Medulla oblongata (tissue), 1 donor: ENCODE results near the gene MGAT4A.
"Not testable (repeated sequence)": the region's sequence is repeated elsewhere in the genome, so short reads cannot be mapped to it uniquely, and the experiment has no call there.

Experiments used
- DNase-seq: peaks from one replicate; pipeline ENCODE4 v3.0.0-alpha.2; 2015; ENCODE audit errors: extremely low spot score

Gene MGAT4A

GRCh38 chr2:98702858-98703620, 27.9 kb downstream of the MGAT4A start:
- no peak for DNase-seq

GRCh38 chr2:98702127-98702802, 28.7 kb downstream of the MGAT4A start:
- DNase-seq = peak; percentile 69

- DNase-seq = no peak
These were observed 29.7 kb downstream of the MGAT4A start for GRCh38 chr2:98701230-98701629.

- DNase-seq = no peak
These were observed 32.0 kb downstream of the MGAT4A start for GRCh38 chr2:98698896-98699295.

- DNase-seq = peak; percentile 36
These were observed 33.1 kb downstream of the MGAT4A start for GRCh38 chr2:98697651-98698337.

GRCh38 chr2:98696200-98696599, 34.7 kb downstream of the MGAT4A start:
- no peak for DNase-seq

- no peak for DNase-seq
These were observed 35.7 kb downstream of the MGAT4A start for GRCh38 chr2:98695255-98695654.

GRCh38 chr2:98693477-98693876, 37.5 kb downstream of the MGAT4A start:
- no peak for DNase-seq

GRCh38 chr2:98692090-98693054, 38.6 kb downstream of the MGAT4A start:
- no peak for DNase-seq

- no peak for DNase-seq
These were observed 39.6 kb downstream of the MGAT4A start for GRCh38 chr2:98691303-98691702.

- DNase-seq = no peak
These were observed 44.7 kb downstream of the MGAT4A start for GRCh38 chr2:98685930-98686887.

- DNase-seq = no peak
These were observed 47.2 kb downstream of the MGAT4A start for GRCh38 chr2:98683728-98684127.

- no peak for DNase-seq
These were observed 54.2 kb downstream of the MGAT4A start for GRCh38 chr2:98676742-98677141.

GRCh38 chr2:98674233-98674964, 56.5 kb downstream of the MGAT4A start:
- no peak for DNase-seq

GRCh38 chr2:98669675-98670074, 61.3 kb downstream of the MGAT4A start:
- no peak for DNase-seq

GRCh38 chr2:98665677-98666076, 65.3 kb downstream of the MGAT4A start:
- no peak for DNase-seq

GRCh38 chr2:98664323-98664722, 66.6 kb downstream of the MGAT4A start:
- DNase-seq = no peak

- DNase-seq = no peak
These were observed 67.3 kb downstream of the MGAT4A start for GRCh38 chr2:98663511-98664090.

GRCh38 chr2:98659491-98659840, 71.5 kb downstream of the MGAT4A start:
- not testable (repeated sequence) for DNase-seq
